ENCODE results near the gene CELA2B.

CELA2B gene

GRCh38 chr1:15531682-15532081, 55.8 kb downstream of the CELA2B start:
- Histone ChIP-seq H3K4me1 (ENCODE audit: control insufficient read depth, insufficient read depth, low read length) (peaks cover 6% of the 10 kb centered on the region), H3K4me3 (ENCODE audit: low read depth, low read length) (no peak overlapping the region), H3K9me3 (ENCODE audit: control insufficient read depth, insufficient read depth, low read length) (no peaks in the 10 kb centered on the region), H3K9ac (ENCODE audit: low read depth, low read length) (no peak overlapping the region), H3K27ac (ENCODE audit: low read depth, low read length) (no peak overlapping the region), H3K36me3 (ENCODE audit: control insufficient read depth, insufficient read depth, low read length) (peaks cover 48% of the 10 kb centered on the region), H3K27me3 (ENCODE audit: control insufficient read depth, insufficient read depth, low read length) (no peaks in the 10 kb centered on the region)

- H3K27ac ChIP-seq (ENCODE audit: low read depth, low read length): no peak overlapping the region
- peaks cover 63% of the 10 kb centered on the region for H3K36me3 ChIP-seq (ENCODE audit: control insufficient read depth, insufficient read depth, low read length)
- no peaks in the 10 kb centered on the region for H3K9me3 ChIP-seq (ENCODE audit: control insufficient read depth, insufficient read depth, low read length)
These were observed 62.9 kb downstream of the CELA2B start for GRCh38 chr1:15538771-15539170.

GRCh38 chr1:15540186-15540585, 64.3 kb downstream of the CELA2B start:
- Histone ChIP-seq H3K27ac (ENCODE audit: low read depth, low read length) (no peak overlapping the region), H3K9ac (ENCODE audit: low read depth, low read length) (no peak overlapping the region), H3K36me3 (ENCODE audit: control insufficient read depth, insufficient read depth, low read length) (peaks cover 69% of the 10 kb centered on the region), H3K4me1 (ENCODE audit: control insufficient read depth, insufficient read depth, low read length) (no peaks in the 10 kb centered on the region), H3K9me3 (ENCODE audit: control insufficient read depth, insufficient read depth, low read length) (no peaks in the 10 kb centered on the region), H3K27me3 (ENCODE audit: control insufficient read depth, insufficient read depth, low read length) (no peaks in the 10 kb centered on the region), H3K4me3 (ENCODE audit: low read depth, low read length) (no peak overlapping the region)

More at GRCh38 chr1:15538771-15539170, 62.9 kb downstream of the CELA2B start:
- Histone ChIP-seq H3K9ac (ENCODE audit: low read depth, low read length) (no peak overlapping the region), H3K27me3 (ENCODE audit: control insufficient read depth, insufficient read depth, low read length) (no peaks in the 10 kb centered on the region), H3K4me1 (ENCODE audit: control insufficient read depth, insufficient read depth, low read length) (no peaks in the 10 kb centered on the region), H3K4me3 (ENCODE audit: low read depth, low read length) (no peak overlapping the region)

Measured in HUES48 (cell line).